HUES48 (cell line): ENCODE results near the gene SCAMP2.

Experiments
- H3K27ac ChIP-seq: one replicate; pipeline ENCODE4 v1.7.0; 2013; ENCODE audit warnings: low read depth, low read length, inconsistent platforms
- H3K27me3 ChIP-seq: 2 replicates; pipeline ENCODE4 v1.6.1; 2013; ENCODE audit warnings: mild to moderate bottlenecking, low read length; ENCODE audit not compliant: control insufficient read depth, insufficient read depth
- H3K36me3 ChIP-seq: 2 replicates; pipeline ENCODE4 v1.6.1; 2013; ENCODE audit warnings: low read length; ENCODE audit not compliant: control insufficient read depth, insufficient read depth
- H3K4me1 ChIP-seq: 2 replicates; pipeline ENCODE4 v1.6.1; 2013; ENCODE audit warnings: mild to moderate bottlenecking, low read length; ENCODE audit not compliant: control insufficient read depth, insufficient read depth
- H3K4me3 ChIP-seq: 2 replicates; pipeline ENCODE4 v1.5.1; 2013; ENCODE audit warnings: mild to moderate bottlenecking, low read depth, low read length
- H3K9ac ChIP-seq: 2 replicates; pipeline ENCODE4 v1.6.1; 2013; ENCODE audit warnings: mild to moderate bottlenecking, low read depth, low read length, moderate library complexity
- H3K9me3 ChIP-seq: 2 replicates; pipeline ENCODE4 v1.6.1; 2013; ENCODE audit warnings: low read length; ENCODE audit not compliant: control insufficient read depth, insufficient read depth

SCAMP2 gene

GRCh38 chr15:74801311-74801997 lies 71.7 kb downstream of the SCAMP2 start:
- Histone ChIP-seq H3K4me3 (no peak overlapping the region), H3K27me3 (no peaks in the 10 kb centered on the region), H3K4me1 (no peaks in the 10 kb centered on the region), H3K9me3 (no peaks in the 10 kb centered on the region), H3K9ac (no peak overlapping the region), H3K27ac (no peak overlapping the region), H3K36me3 (peaks cover 40% of the 10 kb centered on the region)

GRCh38 chr15:74800559-74801094 lies 72.5 kb downstream of the SCAMP2 start:
- no peaks in the 10 kb centered on the region for H3K9me3 ChIP-seq
- no peak overlapping the region for H3K4me3 ChIP-seq
- no peaks in the 10 kb centered on the region for H3K27me3 ChIP-seq
- no peaks in the 10 kb centered on the region for H3K4me1 ChIP-seq
- no peak overlapping the region for H3K9ac ChIP-seq
- no peak overlapping the region for H3K27ac ChIP-seq
- peaks cover 40% of the 10 kb centered on the region for H3K36me3 ChIP-seq

- no peaks in the 10 kb centered on the region for H3K27me3 ChIP-seq
- H3K9me3 ChIP-seq = no peaks in the 10 kb centered on the region
- no peak overlapping the region for H3K27ac ChIP-seq
- H3K36me3 ChIP-seq = peaks cover 40% of the 10 kb centered on the region
- H3K9ac ChIP-seq = no peak overlapping the region
- no peak overlapping the region for H3K4me3 ChIP-seq
- H3K4me1 ChIP-seq = no peaks in the 10 kb centered on the region
Measured at GRCh38 chr15:74799856-74800558, 73.2 kb downstream of the SCAMP2 start.

GRCh38 chr15:74799255-74799855 lies 73.8 kb downstream of the SCAMP2 start:
- Histone ChIP-seq H3K4me3 (no peak overlapping the region), H3K36me3 (peaks cover 40% of the 10 kb centered on the region), H3K4me1 (no peaks in the 10 kb centered on the region), H3K9ac (no peak overlapping the region), H3K9me3 (no peaks in the 10 kb centered on the region), H3K27me3 (no peaks in the 10 kb centered on the region), H3K27ac (no peak overlapping the region)

- Histone ChIP-seq H3K27me3 (no peaks in the 10 kb centered on the region), H3K9ac (no peak overlapping the region), H3K9me3 (no peaks in the 10 kb centered on the region), H3K4me1 (0 out of 2 replicates have a peak, but pooled peaks cover under 1% of the 10 kb centered on the region), H3K27ac (no peak overlapping the region), H3K36me3 (peaks cover 32% of the 10 kb centered on the region), H3K4me3 (no peak overlapping the region)
Measured at GRCh38 chr15:74798388-74799254, 74.5 kb downstream of the SCAMP2 start.

- Histone ChIP-seq H3K9ac (no peak overlapping the region), H3K27ac (no peak overlapping the region), H3K36me3 (peaks cover 9% of the 10 kb centered on the region; the same call in 1 of the 2 replicates), H3K4me1 (peaks cover 4% of the 10 kb centered on the region; the same call in 1 of the 2 replicates), H3K4me3 (no peak overlapping the region), H3K27me3 (no peaks in the 10 kb centered on the region), H3K9me3 (no peaks in the 10 kb centered on the region)
Measured at GRCh38 chr15:74795966-74796625, 77.1 kb downstream of the SCAMP2 start.

- Histone ChIP-seq H3K36me3 (peaks cover 5% of the 10 kb centered on the region; the same call in 1 of the 2 replicates), H3K9me3 (no peaks in the 10 kb centered on the region), H3K4me3 (no peak overlapping the region), H3K27ac (no peak overlapping the region), H3K9ac (no peak overlapping the region), H3K4me1 (peaks cover 4% of the 10 kb centered on the region; the same call in 1 of the 2 replicates), H3K27me3 (no peaks in the 10 kb centered on the region)
Measured at GRCh38 chr15:74794970-74795349, 78.2 kb downstream of the SCAMP2 start.

GRCh38 chr15:74794248-74794969 lies 78.8 kb downstream of the SCAMP2 start:
- Histone ChIP-seq H3K27me3 (no peaks in the 10 kb centered on the region), H3K36me3 (peaks cover 4% of the 10 kb centered on the region; the same call in 1 of the 2 replicates), H3K9ac (no peak overlapping the region), H3K4me1 (peaks cover 7% of the 10 kb centered on the region), H3K4me3 (no peak overlapping the region), H3K27ac (no peak overlapping the region), H3K9me3 (no peaks in the 10 kb centered on the region)
